ENCODE results near the gene SYNDIG1.

SYNDIG1 gene

DNA sequence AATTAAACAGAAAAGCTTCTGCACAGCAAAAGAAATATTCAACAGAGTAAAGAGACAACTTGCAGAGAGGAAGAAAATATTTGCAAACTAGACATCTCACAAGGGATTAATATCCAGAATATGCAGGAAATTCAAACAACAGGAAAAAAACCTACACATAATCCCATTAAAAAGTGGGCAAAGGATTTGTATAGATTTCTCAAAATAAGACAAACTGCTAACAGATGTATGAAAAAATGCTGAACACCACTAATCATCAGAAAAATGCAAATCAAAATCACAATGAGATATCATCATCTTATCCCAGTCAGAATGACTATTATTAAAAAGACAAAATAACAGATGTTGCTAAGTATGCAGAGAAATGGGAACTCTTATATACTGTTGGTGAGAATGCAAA lies 129.6 kb downstream of the SYNDIG1 start:
- DNase-seq (ENCODE audit: low spot score in 2 of 2): no peak
- in situ Hi-C loops (cut with MboI; ENCODE audit: low sequenced_read_pairs): no loop called here
- H3K36me3 ChIP-seq (replicated peaks): no peaks in the 10 kb centered on the region
- no peaks in the 10 kb centered on the region for H3K27me3 ChIP-seq (ENCODE audit: low read depth)
- no peaks in the 10 kb centered on the region; the same call in 1 of the 2 replicates for H3K9me3 ChIP-seq
- H3K4me3 ChIP-seq: no peak overlapping the region
- H3K4me1 ChIP-seq: no peaks in the 10 kb centered on the region

DNA sequence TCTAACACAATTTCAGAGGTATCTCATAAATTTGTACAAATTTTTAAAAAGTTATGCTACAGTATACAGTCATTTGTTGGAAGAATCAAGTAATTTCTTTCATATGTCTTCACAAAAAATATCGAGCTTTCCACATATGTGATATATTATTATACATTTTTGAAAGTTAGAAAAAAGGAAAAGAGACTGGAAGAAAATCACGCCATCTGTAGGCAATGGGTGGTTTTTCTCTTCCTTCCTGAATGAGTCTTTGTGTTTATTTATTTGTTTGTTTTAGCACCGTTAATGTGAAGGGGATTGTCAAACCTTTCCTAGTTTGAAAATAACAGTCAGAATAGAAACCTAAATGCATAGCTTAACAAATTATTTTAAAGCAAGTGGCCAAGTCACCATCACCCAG lies 130.6 kb downstream of the SYNDIG1 start:
- no peak overlapping the region for H3K4me3 ChIP-seq
- no peaks in the 10 kb centered on the region for H3K4me1 ChIP-seq
- no peak for DNase-seq (ENCODE audit: low spot score in 2 of 2)
- no peaks in the 10 kb centered on the region for H3K27me3 ChIP-seq (ENCODE audit: low read depth)
- in situ Hi-C loops (cut with MboI; ENCODE audit: low sequenced_read_pairs): no loop called here
- H3K9me3 ChIP-seq: no peaks in the 10 kb centered on the region; the same call in 1 of the 2 replicates
- no peaks in the 10 kb centered on the region for H3K36me3 ChIP-seq (replicated peaks)

GRCh38 chr20:24603454-24603853 lies 134.0 kb downstream of the SYNDIG1 start:
- Histone ChIP-seq H3K4me3 (no peak overlapping the region), H3K27me3 (ENCODE audit: low read depth) (no peaks in the 10 kb centered on the region), H3K9me3 (no peaks in the 10 kb centered on the region), H3K36me3 (replicated peaks) (no peaks in the 10 kb centered on the region), H3K4me1 (no peaks in the 10 kb centered on the region)
- DNase-seq (ENCODE audit: low spot score in 2 of 2): no peak
- in situ Hi-C loops (cut with MboI; ENCODE audit: low sequenced_read_pairs): no loop called here

- H3K27me3 ChIP-seq (ENCODE audit: low read depth): no peaks in the 10 kb centered on the region
- DNase-seq (ENCODE audit: low spot score in 2 of 2): no peak
- no peaks in the 10 kb centered on the region for H3K9me3 ChIP-seq
- no peaks in the 10 kb centered on the region for H3K36me3 ChIP-seq (replicated peaks)
- H3K4me3 ChIP-seq: no peak overlapping the region
- no peaks in the 10 kb centered on the region for H3K4me1 ChIP-seq
- in situ Hi-C loops (cut with MboI; ENCODE audit: low sequenced_read_pairs): no loop called here
These were observed 135.7 kb downstream of the SYNDIG1 start for GRCh38 chr20:24604966-24605665.

DNA sequence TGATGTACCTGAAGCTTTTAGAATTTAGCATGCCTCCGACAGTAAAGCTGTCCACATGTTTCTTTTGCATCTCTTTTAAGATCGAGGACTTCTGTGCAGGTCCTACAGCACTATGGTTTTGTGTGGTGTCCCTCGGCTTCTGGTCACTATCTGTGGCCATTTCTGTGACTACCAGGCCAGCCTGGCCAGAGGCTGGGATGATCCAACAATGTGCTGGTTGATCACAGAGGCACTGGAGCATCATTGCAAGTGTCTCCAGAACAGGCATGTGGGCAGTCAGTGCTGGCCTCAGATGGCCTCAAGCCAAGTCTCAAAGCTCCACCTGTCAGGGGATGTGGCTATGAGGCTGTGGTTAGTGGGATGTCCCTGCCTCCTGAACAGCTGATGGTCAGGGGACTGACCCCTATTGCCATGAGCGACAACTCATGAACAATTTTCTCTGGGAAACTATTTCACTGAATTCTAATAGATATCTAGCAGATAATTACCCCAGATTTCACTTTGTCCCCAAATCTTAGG lies 136.6 kb downstream of the SYNDIG1 start:
- Histone ChIP-seq H3K36me3 (replicated peaks) (no peaks in the 10 kb centered on the region), H3K4me3 (no peak overlapping the region), H3K27me3 (ENCODE audit: low read depth) (no peaks in the 10 kb centered on the region), H3K9me3 (no peaks in the 10 kb centered on the region), H3K4me1 (no peaks in the 10 kb centered on the region)
- in situ Hi-C loops (cut with MboI; ENCODE audit: low sequenced_read_pairs): no loop called here
- no peak for DNase-seq (ENCODE audit: low spot score in 2 of 2)

GRCh38 chr20:24607402-24607801 lies 138.0 kb downstream of the SYNDIG1 start:
- in situ Hi-C loops (cut with MboI; ENCODE audit: low sequenced_read_pairs): no loop called here
- Histone ChIP-seq H3K9me3 (no peaks in the 10 kb centered on the region), H3K4me3 (no peak overlapping the region), H3K36me3 (replicated peaks) (no peaks in the 10 kb centered on the region), H3K27me3 (ENCODE audit: low read depth) (no peaks in the 10 kb centered on the region), H3K4me1 (no peaks in the 10 kb centered on the region)
- DNase-seq (ENCODE audit: low spot score in 2 of 2): no peak

GRCh38 chr20:24608926-24609667 lies 139.7 kb downstream of the SYNDIG1 start:
- no peak for DNase-seq (ENCODE audit: low spot score in 2 of 2)
- no peaks in the 10 kb centered on the region for H3K4me1 ChIP-seq
- H3K27me3 ChIP-seq (ENCODE audit: low read depth): no peaks in the 10 kb centered on the region
- in situ Hi-C loops (cut with MboI; ENCODE audit: low sequenced_read_pairs): no loop called here
- H3K36me3 ChIP-seq (replicated peaks): no peaks in the 10 kb centered on the region
- no peak overlapping the region for H3K4me3 ChIP-seq
- no peaks in the 10 kb centered on the region for H3K9me3 ChIP-seq

- no peaks in the 10 kb centered on the region for H3K9me3 ChIP-seq
- in situ Hi-C loops (cut with MboI; ENCODE audit: low sequenced_read_pairs): no loop called here
- no peak for DNase-seq (ENCODE audit: low spot score in 2 of 2)
- no peaks in the 10 kb centered on the region for H3K4me1 ChIP-seq
- no peaks in the 10 kb centered on the region for H3K36me3 ChIP-seq (replicated peaks)
- no peaks in the 10 kb centered on the region for H3K27me3 ChIP-seq (ENCODE audit: low read depth)
- no peak overlapping the region for H3K4me3 ChIP-seq
These were observed 140.3 kb downstream of the SYNDIG1 start for GRCh38 chr20:24609757-24610156.

DNA sequence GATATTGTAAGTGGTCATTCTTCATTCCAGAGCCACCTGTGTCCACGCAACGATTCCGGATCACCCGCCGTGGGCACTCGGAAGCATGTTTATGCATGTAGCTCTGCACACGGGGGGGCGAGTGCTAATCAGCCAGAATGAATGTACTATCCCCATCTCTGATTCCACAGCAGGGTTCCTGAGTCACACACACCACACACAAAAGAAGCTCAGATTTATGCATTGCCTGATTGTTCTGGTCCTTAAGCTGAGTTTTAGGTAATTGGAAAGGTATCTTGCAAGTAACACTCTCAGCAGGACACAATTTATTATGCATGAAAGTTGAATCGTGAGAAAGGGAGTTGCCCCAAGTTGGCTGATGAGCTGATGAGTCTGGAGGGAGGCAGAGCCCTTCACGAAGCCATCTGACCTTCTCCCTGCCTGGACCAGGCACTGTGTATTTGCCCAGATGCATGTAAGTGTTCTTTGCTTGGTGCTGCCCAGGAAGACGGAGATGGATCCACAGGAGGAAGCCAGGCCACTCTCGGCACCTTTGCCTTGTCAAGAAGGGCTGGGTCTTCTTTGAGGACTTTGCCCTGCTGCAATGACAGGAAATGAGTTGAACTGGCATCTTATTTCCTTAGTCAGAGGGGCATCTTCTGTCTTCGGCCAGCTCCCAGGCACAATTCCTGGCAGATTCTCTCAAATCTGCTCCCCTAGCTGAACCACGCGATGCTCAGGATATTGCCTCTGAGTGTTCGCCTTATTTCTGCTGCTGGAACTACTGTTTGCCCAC lies 141.1 kb downstream of the SYNDIG1 start:
- Histone ChIP-seq H3K9me3 (no peaks in the 10 kb centered on the region), H3K4me1 (no peaks in the 10 kb centered on the region), H3K4me3 (no peak overlapping the region), H3K27me3 (ENCODE audit: low read depth) (no peaks in the 10 kb centered on the region), H3K36me3 (replicated peaks) (no peaks in the 10 kb centered on the region)
- in situ Hi-C loops (cut with MboI; ENCODE audit: low sequenced_read_pairs): no loop called here
- no peak for DNase-seq (ENCODE audit: low spot score in 2 of 2)

DNA sequence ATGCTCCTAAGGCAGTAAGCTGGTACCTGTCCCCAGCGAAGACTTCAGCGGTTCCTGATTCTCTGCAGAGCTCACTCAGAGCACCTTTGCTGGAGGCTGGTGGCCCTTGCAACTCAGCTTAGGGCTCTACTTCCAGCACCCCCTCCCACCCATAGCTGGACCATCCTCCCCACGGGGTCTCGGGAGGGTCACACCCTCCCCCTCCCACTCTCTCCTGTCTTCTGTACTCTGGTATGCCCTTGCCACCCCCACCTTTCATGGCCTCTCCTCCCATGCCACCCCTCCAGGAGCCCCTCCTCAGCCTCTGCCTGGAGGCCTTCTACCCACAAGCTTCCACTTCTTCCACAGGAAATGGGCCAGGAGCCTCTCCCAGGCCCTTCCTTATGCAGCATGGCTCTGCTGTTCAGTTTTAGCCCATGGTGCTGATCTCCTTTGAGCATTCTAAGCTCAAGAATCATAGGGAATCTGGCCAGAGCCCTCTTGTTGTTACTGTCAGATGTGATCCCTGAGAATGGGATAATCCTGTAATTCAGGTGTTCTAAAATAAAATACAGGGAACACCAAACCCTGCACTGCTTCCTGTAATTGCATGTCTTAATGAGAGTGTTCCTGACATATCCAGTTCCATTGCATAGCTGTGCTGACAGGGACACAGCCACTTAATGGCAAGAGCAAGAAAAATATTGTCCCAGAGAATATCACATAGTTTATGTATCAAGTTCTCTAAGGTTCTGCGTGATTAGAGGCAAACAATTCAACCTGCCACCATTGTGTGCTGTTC lies 142.1 kb downstream of the SYNDIG1 start:
- Histone ChIP-seq H3K9me3 (no peaks in the 10 kb centered on the region), H3K27me3 (ENCODE audit: low read depth) (no peaks in the 10 kb centered on the region), H3K36me3 (replicated peaks) (no peaks in the 10 kb centered on the region), H3K4me1 (no peaks in the 10 kb centered on the region), H3K4me3 (no peak overlapping the region)
- in situ Hi-C loops (cut with MboI; ENCODE audit: low sequenced_read_pairs): no loop called here
- no peak for DNase-seq (ENCODE audit: low spot score in 2 of 2)

GRCh38 chr20:24612799-24613775 lies 143.7 kb downstream of the SYNDIG1 start:
- H3K9me3 ChIP-seq: no peaks in the 10 kb centered on the region
- no peaks in the 10 kb centered on the region for H3K27me3 ChIP-seq (ENCODE audit: low read depth)
- no peak for DNase-seq (ENCODE audit: low spot score in 2 of 2)
- in situ Hi-C loops (cut with MboI; ENCODE audit: low sequenced_read_pairs): no loop called here
- no peak overlapping the region for H3K4me3 ChIP-seq
- H3K4me1 ChIP-seq: no peaks in the 10 kb centered on the region
- no peaks in the 10 kb centered on the region for H3K36me3 ChIP-seq (replicated peaks)

DNA sequence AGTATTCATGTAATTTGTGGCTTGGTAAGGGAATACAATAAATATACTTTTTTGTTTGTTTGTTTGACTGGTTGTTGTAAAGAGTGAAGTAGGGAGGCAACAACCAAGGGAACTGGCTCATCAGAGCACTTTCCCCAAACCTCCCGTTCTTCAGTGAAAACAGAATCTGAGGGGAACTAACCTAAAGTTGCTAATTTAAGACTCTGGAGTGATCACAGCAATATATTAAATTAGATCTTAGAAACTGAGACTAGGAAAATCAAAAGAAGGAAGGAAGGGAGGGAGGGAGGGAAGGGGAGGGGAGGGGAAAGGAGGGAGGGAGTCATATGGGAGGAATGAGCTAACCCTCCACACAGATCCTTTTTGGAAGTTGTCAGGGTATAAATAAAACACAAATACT lies 144.9 kb downstream of the SYNDIG1 start:
- DNase-seq (ENCODE audit: low spot score in 2 of 2): no peak
- no peaks in the 10 kb centered on the region for H3K27me3 ChIP-seq (ENCODE audit: low read depth)

More for the DNA sequence above, 144.9 kb downstream of the SYNDIG1 start:
- H3K4me1 ChIP-seq: no peaks in the 10 kb centered on the region
- H3K4me3 ChIP-seq: no peak overlapping the region
- H3K36me3 ChIP-seq (replicated peaks): no peaks in the 10 kb centered on the region
- in situ Hi-C loops (cut with MboI; ENCODE audit: low sequenced_read_pairs): no loop called here
- no peaks in the 10 kb centered on the region for H3K9me3 ChIP-seq
